GM10266 (cell line): ENCODE results near the gene XRRA1.

Source experiments
- DNase-seq: peaks from one replicate; pipeline ENCODE4 v3.0.0; 2012; ENCODE audit errors: extremely low spot score
- TF ChIP-seq, protein P1 (sequence below): IDR thresholded peaks from 2 replicates; pipeline ENCODE4 v1.5.1; 2012; ENCODE audit warnings: mild to moderate bottlenecking, low read depth; ENCODE audit not compliant: control insufficient read depth, insufficient read depth; ENCODE audit errors: missing control alignments

The XRRA1 gene

DNA sequence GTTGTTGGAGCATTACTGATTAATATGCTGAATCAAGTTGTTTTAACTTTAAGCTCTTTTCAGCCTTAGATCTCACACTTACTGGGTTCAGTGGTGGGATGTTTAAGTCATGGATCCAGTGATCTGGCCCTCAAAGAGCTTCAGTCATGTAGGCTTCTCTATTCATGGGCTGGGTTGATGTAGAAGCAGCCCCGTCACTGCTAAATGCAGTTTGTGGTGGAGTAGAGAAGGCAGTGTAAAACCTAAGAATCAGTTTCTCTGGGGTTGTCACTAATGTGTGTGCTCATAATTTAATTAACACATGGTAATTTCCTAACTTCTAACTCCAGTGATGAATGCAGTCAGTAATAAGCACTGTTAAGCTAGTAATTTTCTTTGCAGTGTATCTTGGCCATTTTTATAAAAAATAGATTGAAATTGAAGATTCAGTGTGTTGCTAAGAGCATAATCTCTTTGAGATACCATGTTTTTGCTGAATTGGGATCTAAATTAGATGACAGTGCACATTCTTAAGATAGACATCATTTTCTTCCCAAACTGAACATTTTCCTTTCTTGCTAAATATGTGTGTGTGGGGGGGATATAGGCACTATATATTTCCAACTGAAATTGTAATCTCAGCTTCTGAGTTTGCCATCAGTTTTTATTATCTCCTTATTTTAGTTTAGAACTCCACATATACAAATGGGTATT lies 9.2 kb upstream of the XRRA1 start:
- TF ChIP-seq, protein P1, sequence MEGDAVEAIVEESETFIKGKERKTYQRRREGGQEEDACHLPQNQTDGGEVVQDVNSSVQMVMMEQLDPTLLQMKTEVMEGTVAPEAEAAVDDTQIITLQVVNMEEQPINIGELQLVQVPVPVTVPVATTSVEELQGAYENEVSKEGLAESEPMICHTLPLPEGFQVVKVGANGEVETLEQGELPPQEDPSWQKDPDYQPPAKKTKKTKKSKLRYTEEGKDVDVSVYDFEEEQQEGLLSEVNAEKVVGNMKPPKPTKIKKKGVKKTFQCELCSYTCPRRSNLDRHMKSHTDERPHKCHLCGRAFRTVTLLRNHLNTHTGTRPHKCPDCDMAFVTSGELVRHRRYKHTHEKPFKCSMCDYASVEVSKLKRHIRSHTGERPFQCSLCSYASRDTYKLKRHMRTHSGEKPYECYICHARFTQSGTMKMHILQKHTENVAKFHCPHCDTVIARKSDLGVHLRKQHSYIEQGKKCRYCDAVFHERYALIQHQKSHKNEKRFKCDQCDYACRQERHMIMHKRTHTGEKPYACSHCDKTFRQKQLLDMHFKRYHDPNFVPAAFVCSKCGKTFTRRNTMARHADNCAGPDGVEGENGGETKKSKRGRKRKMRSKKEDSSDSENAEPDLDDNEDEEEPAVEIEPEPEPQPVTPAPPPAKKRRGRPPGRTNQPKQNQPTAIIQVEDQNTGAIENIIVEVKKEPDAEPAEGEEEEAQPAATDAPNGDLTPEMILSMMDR = no peak
- DNase-seq = no peak

DNA sequence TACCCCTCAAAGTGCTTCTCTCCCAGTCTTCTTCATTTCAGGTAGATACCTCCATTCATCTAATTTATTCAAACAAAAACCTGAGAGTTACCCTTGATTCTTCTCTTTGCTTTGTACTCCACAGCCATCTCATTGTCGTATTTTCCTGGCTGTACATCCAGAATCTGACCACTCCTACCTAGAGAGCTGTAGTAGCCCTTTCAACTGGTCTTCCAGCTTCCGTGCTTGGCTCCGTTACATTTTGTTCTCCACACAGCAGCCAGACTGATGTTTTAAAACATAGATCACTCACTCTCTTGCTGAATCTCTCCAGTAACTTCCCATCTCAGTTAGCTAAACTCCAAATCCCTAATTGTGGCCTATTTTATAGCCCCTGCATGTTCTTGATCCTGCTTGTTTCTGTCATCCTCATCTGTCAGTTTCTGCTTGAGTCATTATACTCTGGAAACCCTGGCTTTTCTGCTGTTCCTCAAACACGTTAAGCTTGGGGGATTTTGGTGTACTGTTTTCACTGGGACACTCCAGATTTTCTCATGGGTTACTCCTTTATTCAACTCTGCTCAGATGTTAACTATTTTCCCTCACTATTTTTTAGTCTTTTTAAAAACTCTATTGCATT lies 7.6 kb upstream of the XRRA1 start:
- TF ChIP-seq, protein P1 = no peak

DNA sequence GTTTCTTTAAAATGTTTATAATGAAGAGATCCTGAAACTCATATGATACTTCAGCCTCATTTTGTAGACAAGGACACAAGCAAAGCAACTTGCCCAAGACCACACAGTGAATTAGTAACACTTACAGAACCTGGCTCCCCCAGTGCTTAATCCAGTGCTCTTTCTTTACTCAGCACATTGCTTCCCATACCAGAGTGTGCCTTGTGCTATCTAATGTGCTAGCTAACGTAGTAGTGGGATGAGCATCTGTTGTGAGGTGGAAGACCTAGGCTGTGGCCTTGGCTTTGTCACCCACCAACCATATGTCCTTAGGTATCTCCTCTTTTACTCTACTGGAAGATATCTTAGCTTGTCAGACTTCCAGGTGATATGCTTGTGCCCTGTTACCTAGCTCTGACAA lies 5.3 kb upstream of the XRRA1 start:
- TF ChIP-seq, protein P1 = no peak
- no peak for DNase-seq

More for the DNA sequence above, 7.6 kb upstream of the XRRA1 start:
- DNase-seq = no peak

DNA sequence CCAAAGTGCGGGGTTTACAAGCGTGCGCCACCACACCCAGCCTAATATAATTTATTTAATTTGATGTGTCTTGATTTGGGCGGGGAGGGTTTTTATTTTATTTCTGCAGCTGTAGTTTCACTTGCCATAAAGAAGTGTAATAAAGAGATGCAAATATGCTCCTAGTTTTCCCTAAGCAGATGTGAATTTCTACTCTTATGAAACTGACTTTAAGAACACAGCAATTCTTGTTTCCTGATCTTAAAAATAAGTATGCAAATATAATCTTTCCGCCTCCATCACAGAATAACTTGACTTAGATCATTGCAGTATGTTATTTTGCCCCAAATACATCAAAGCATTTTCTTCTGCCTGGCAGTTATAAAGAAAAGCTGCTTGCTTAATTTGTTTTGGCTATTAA lies 4.6 kb upstream of the XRRA1 start:
- TF ChIP-seq, protein P1 = no peak
- DNase-seq = no peak

DNA sequence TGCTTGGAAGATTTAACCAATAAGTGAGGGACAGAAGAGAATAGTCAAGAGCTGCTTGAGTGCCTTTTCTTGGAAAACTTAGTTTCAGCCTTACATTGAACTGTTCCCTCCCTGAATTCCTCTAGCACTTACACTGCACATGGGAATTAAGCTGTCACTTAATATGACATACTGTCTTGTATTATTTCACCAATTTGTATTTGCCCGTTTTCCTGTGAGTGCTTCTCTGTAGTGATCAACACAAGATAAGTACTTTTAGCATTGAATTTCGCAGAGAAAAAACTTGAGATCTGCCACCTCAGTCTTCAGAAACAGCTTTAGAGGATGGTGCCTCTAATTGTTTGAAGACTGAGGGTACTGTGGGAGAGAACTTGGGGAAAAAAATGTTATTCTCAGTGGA lies 3.9 kb upstream of the XRRA1 start:
- TF ChIP-seq, protein P1 = no peak
- DNase-seq = no peak

DNA sequence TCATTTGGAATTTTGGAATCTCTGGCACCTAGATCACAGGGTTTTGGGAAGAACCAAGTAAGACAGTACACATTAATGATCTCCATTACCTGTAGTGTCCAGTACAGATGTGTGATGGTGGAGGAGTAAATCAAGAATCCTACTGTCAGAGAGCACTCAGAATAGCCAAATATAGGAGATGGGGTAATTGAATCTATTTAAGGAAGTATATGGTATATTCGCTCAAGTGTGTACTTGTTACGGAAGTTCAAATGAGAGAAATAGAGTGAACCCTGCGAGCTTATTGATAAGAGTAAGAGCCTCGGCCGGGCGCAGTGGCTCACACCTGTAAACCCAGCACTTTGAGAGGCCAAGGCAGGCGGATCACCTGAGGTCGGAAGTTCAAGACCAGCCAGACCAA lies 2.3 kb upstream of the XRRA1 start:
- peak; percentile 21 for DNase-seq
- TF ChIP-seq, protein P1 = no peak

DNA sequence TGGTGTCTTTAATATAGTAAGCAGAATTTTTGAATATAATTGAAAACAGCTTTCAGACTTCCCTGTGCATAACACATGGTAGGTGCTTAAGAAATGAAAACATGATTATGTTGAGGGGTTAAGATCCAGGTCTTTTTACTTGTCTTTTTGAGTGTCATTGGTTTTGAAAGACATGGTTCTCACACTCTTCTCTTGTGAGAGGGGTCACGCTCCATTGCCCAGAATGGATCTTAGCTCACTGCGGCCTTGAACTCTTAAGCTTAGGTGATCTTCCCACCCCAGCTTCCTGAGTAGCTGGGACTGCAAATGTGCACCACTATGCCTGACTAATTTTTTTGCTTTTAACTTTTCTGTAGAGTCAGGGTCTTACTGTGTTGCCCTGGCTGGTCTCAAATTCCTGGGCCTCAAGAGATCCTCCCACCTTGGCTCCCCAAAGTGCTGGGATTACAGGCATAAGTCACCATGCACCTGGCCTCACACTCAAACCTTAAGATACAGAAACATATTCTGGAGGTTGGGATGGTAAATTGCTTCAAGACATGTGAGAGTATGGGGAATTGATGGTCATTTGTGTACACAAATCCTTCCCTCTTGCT lies 1.6 kb upstream of the XRRA1 start:
- DNase-seq = no peak

More for the DNA sequence above, 1.6 kb upstream of the XRRA1 start:
- TF ChIP-seq, protein P1 = no peak
